ENCODE measurements around the gene LRMDA.

LRMDA gene

DNA sequence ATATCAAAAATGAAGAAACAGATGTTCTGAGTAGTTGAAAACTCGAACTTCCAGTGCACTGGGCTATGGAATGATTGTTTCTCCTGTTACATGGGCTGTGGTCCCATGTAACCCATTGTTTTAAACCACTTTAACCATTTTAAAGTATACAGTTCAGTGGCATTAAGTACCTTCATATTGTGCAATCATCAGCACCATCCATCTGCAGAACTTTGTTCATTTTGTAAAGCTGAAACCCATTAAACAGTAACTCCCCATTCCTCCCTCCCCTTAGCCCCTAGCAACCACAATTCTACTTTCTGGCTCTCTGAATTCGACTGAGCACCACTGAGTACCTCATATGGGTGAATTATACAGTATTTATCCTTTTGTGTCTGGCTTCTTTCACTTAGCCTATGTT is 217.4 kb downstream of the LRMDA start:
- DNase-seq: no peak

GRCh38 chr10:75649466-75649865 is 218.0 kb downstream of the LRMDA start:
- DNase-seq: no peak

- DNase-seq: no peak
Observed at GRCh38 chr10:75650648-75651047, 219.2 kb downstream of the LRMDA start.

DNA sequence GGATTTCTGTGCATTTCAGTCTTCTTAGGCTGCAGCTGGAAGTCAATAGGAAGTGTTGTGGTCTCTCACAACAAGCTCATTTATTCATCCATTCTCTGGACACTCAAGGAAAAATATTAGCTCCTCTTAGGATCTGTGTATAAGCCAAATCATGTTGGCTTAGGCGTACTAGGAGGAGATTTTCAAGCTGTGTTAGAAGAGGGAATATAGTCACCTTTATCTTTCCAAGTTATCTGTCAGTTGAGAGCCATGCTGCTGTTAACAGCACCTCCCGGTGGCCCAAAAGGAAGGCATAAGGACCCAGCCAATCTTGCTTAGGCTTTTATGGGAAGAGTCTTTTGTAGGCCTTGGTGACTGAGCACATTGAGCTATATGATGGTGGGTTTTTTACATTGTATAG is 220.0 kb downstream of the LRMDA start:
- no peak for DNase-seq

DNA sequence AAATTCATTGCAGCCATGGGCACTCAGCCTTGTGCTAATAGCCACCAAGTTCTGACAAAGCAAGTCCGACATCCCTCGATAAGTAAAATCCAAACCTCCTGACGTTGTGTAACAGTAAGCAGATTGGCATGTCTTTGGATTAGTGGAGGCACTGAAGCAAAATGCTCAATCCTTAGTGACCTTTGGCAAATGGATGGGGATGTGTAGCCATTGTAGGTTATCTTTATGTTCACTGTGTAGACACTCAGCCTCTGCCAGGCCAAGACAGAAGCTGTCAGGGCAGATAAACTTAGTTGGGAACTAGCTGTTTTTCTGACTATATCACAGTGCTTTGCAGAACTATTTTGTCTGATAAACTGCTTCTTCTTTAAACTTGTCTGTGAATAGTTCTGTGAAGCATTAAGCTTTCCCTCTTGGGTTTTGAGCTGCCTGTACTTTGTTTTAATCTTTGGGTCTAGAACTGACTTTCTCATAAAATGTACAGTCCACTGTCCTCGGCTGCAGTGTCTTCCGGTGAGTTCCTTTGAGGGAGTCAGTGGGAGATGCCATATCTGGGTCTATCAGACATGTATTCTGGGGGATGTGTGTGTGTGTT is 220.8 kb downstream of the LRMDA start:
- no peak for DNase-seq

- no peak for DNase-seq
Observed at GRCh38 chr10:75653761-75654160, 222.3 kb downstream of the LRMDA start.

- DNase-seq: no peak
Observed at GRCh38 chr10:75654171-75654771, 222.8 kb downstream of the LRMDA start.

DNA sequence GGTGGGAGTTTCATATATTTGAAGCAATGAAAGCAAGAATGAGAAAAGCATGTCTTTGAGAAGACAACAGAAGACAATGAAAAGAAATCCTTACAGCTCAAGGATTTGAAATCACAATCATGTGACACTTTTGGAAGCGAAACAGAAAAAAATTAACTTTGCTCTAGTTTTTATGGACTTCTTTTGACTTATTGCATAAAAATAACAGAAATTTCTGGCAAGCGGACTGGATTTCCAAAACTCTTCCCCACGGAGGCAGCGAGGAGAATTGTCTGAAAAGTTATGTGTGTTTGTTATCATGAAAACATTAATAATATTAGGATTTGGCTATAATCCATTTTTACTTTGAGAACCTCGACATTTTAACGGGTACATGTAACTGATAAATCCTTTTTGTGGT is 223.3 kb downstream of the LRMDA start:
- no peak for DNase-seq

GRCh38 chr10:75655791-75656451 is 224.5 kb downstream of the LRMDA start:
- no peak for DNase-seq

- no peak for DNase-seq
Observed at GRCh38 chr10:75657351-75657750, 225.9 kb downstream of the LRMDA start.

- no peak for DNase-seq
Observed at GRCh38 chr10:75658036-75658435, 226.6 kb downstream of the LRMDA start.

DNA sequence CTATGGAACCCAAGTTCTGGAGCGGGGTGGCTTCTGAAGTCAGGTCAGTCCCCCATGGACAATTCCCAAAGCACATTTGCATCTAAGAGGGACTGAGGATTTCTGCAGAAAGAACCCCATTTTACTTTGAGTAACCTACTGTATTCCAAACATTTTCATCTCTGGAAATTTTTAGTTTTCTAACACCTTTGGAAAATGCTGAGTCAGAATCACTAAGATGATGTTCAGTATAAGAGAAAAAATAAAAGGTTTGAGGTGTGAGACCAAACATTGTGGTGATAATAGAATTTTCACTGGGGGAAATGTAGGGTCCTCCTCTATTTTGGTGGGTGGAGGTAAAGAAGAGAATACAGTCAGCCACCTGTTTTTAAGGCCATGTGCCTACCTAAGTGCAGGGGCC is 227.1 kb downstream of the LRMDA start:
- no peak for DNase-seq

GRCh38 chr10:75658915-75659314 is 227.5 kb downstream of the LRMDA start:
- no peak for DNase-seq

GRCh38 chr10:75660823-75661222 is 229.4 kb downstream of the LRMDA start:
- DNase-seq: no peak

GRCh38 chr10:75662715-75663114 is 231.3 kb downstream of the LRMDA start:
- DNase-seq: no peak

DNA sequence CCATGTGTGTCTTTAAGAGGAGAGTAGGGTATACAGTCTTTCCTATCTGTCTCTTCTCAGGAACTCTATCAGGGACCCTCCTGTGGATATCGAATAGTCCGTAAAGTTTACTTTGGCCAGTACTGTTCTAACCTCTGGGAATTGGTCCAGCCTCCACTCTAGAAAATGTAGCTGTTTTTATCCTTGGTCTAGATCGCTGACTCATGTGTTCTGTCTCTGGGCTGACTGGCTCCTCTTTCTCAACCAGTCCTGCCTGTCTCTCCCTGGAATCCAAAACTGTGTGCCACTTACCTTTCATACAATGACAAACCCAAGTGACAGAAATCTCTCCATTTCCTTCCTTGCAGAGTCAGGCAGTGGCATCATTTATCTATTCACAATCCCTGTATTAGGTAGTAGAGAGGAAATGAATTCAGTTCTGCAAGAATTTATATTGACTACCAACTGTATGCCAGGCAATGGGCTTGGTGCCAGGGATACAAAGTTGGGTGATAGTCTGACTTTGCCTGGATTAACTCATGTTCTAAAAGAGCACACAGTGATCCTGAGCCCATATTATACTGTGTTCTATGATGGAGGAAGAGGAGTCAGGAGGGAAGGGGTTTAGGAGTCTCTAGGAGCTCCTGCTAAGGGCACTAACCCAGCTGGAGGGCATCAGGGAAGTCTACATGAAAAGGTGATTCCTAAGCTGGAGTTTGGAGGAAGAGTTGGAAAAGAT is 232.7 kb downstream of the LRMDA start:
- no peak for DNase-seq

DNA sequence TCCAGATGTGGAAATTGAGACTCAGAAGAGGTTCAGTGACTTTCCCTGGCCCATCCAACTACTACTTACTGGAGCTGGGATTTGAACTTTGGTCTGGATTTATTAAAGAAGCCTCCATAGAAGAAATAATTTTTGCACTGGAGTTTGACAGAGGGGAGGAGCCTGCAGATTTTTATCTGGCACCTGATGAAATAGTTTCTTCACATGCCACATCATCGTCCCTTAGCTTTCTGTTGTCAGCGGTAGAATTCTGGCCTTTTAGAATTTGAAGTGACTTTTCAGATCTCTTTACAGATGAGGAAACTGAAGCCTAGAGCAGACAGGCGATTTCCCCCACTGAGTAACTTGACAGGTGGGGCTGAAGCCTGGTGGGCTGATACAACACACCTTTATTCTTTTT is 233.5 kb downstream of the LRMDA start:
- no peak for DNase-seq

DNA sequence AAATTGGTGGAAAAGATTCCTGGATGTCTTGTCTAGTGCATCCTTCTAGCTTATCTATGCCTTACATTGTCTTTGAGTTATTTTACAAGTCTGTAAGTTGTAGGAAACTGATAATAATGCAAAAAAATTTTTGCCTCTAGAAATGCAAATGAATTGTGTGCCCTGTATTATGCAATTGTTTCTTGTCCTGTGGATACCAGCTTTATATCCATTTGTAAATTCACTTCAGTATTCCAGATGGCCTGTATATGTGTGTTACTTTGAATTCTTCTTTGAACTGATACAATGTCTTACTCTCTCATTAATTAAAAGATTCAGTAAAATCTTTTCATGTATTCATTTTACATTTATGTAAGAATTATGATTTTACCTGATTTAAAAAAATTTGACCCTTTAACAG is 234.3 kb downstream of the LRMDA start:
- DNase-seq: no peak

- no peak for DNase-seq
Observed at GRCh38 chr10:75672111-75672671, 240.8 kb downstream of the LRMDA start.

- DNase-seq: no peak
Observed at GRCh38 chr10:75672842-75673241, 241.4 kb downstream of the LRMDA start.

GRCh38 chr10:75677541-75677940 is 246.1 kb downstream of the LRMDA start:
- DNase-seq: no peak

GRCh38 chr10:75678527-75678926 is 247.1 kb downstream of the LRMDA start:
- DNase-seq: no peak

DNA sequence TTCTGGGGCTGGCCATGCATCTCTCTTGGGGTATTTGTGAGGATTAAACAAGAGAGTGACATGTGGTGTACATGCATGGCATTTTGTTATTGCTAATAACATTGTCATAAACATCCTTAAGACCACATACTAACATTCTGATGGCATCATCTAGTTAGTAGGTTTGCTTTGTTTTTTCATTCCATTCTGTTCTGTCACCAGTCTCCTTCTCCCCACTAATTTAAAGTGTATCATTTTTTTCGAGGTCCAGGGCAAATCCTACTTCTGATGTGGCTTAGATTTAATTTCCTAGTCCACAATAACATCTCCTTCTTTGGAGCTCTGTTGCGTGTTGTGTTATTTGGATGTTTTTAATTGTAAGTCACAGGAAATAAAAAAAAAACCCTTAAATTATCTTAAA is 248.1 kb downstream of the LRMDA start:
- no peak for DNase-seq

DNA sequence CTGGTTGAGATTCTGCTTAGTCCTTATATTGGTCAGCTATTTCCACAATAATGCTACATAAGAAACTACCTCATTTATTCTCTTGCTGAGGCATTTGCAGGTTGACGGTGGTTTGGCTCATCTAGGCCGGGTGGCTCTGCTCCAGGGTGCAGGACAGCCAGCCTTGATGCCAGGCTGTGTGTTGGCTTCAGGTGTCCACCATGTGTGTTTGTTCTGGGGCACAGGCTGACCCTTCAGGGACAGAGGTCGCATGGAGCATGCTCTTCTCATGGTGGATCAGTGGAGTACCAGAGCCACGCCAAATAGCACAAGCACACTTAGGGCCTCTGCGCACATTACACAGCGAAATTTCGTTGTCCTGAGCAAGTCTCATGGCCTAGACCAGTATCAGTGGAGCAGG is 249.9 kb downstream of the LRMDA start:
- no peak for DNase-seq

Measured in activated CD4-positive, CD25-positive, alpha-beta regulatory T cell treated with anti-CD3 and anti-CD28 coated beads, Interleukin-2, amount 50 U/mL, for 72 hours (primary cell).